HG03354 (cell line): ENCODE measurements around the gene CCDC158.

ENCODE experiments used
- ATAC-seq: cut with Tn5 transposase; IDR thresholded peaks from one replicate; pipeline ENCODE4 v1.9.1; 2021; ENCODE audit warnings: mild to moderate bottlenecking; ENCODE audit not compliant: unreplicated experiment, poor library complexity, severe bottlenecking

Gene CCDC158

GRCh38 chr4:76316131-76316530, 104.8 kb downstream of the CCDC158 start:
- ATAC-seq = no peak

- ATAC-seq = no peak
Measured at GRCh38 chr4:76315267-76315918, 105.5 kb downstream of the CCDC158 start.

- no peak for ATAC-seq
Measured at GRCh38 chr4:76313547-76313946, 107.4 kb downstream of the CCDC158 start.

- no peak for ATAC-seq
Measured at GRCh38 chr4:76312457-76312856, 108.5 kb downstream of the CCDC158 start.

- no peak for ATAC-seq
Measured at GRCh38 chr4:76311896-76312331, 109.0 kb downstream of the CCDC158 start.

GRCh38 chr4:76310683-76311082, 110.3 kb downstream of the CCDC158 start:
- ATAC-seq = no peak

GRCh38 chr4:76309939-76310550, 110.9 kb downstream of the CCDC158 start:
- no peak for ATAC-seq

- no peak for ATAC-seq
Measured at GRCh38 chr4:76308548-76308947, 112.4 kb downstream of the CCDC158 start.

- ATAC-seq = no peak
Measured at GRCh38 chr4:76307660-76308014, 113.3 kb downstream of the CCDC158 start.

- no peak for ATAC-seq
Measured at GRCh38 chr4:76306882-76307659, 113.9 kb downstream of the CCDC158 start.

GRCh38 chr4:76305971-76306881, 114.7 kb downstream of the CCDC158 start, which contains the start of gene STBD1:
Gene STBD1, plus strand, starts transcription at chr4:76306733. Its CDS starts 37 bp downstream, at chr4:76306770.
- ATAC-seq = no peak

- no peak for ATAC-seq
Measured at GRCh38 chr4:76305033-76305687, 115.8 kb downstream of the CCDC158 start.

GRCh38 chr4:76302826-76303438, 118.0 kb downstream of the CCDC158 start:
- ATAC-seq = no peak

GRCh38 chr4:76301775-76302162, 119.2 kb downstream of the CCDC158 start:
- no peak for ATAC-seq

GRCh38 chr4:76301068-76301774, 119.7 kb downstream of the CCDC158 start:
- peak; percentile 99 for ATAC-seq

GRCh38 chr4:76300012-76300411, 120.9 kb downstream of the CCDC158 start:
- no peak for ATAC-seq

- ATAC-seq = no peak
Measured at GRCh38 chr4:76298227-76298626, 122.7 kb downstream of the CCDC158 start.

- no peak for ATAC-seq
Measured at GRCh38 chr4:76296286-76296820, 124.6 kb downstream of the CCDC158 start.
